HepG2 (cell line): ENCODE data around the gene TICAM2. TPM values are rescaled to one million over a fixed set of nuclear protein-coding genes. Genes with fewer than 3 reads are reported as not detected.

Source experiments
- BRD4 ChIP-seq: sonication (generic); formaldehyde crosslinking; IDR thresholded peaks from 2 replicates; pipeline ENCODE4 v1.4.0; 2020; ENCODE audit warnings: missing genetic modification reagents
- ETV6 ChIP-seq: sonication (generic); formaldehyde crosslinking; conservative IDR thresholded peaks from 2 replicates; pipeline ENCODE4 v1.4.0; 2020; ENCODE audit warnings: missing genetic modification reagents
- HDAC1 ChIP-seq: sonication (generic); formaldehyde crosslinking; IDR thresholded peaks from 2 replicates; pipeline ENCODE4 v1.5.1; 2020; ENCODE audit warnings: mild to moderate bottlenecking, missing genetic modification reagents
- NFE2L2 ChIP-seq: fragments of 150-350 bp; IDR thresholded peaks from 2 replicates; pipeline ENCODE4 v1.6.1; 2014; ENCODE audit warnings: low read length
- NONO ChIP-seq, 2 experiments: fragments of 450-650 bp in 1 of 2; sonication (generic) in 1 of 2; formaldehyde crosslinking in 1 of 2; IDR thresholded peaks in 1 of 2; conservative IDR thresholded peaks in 1 of 2; 2 replicates each; pipeline versions ENCODE4 v1.6.1 to v1.8.0; 2017 to 2022; ENCODE audit warnings: mild to moderate bottlenecking in 1 of 2, missing genetic modification reagents in 1 of 2, moderate library complexity in 1 of 2
- POGZ ChIP-seq: sonication (generic); formaldehyde crosslinking; IDR thresholded peaks from 2 replicates; pipeline ENCODE4 v1.4.0; 2020; ENCODE audit warnings: mild to moderate bottlenecking, missing genetic modification reagents
- RXRB ChIP-seq: IDR thresholded peaks from 2 replicates; pipeline ENCODE4 v1.6.1; 2016; ENCODE audit warnings: borderline replicate concordance, missing genetic modification reagents, missing compliant biosample characterization
- SRSF4 ChIP-seq: fragments of 200-400 bp; formaldehyde crosslinking; IDR thresholded peaks from one replicate; pipeline ENCODE4 v1.6.1; 2018; ENCODE audit warnings: mild to moderate bottlenecking, low read depth, low read length, moderate library complexity; ENCODE audit not compliant: poor library complexity, severe bottlenecking
- ZKSCAN1 ChIP-seq: fragments of 150-350 bp; IDR thresholded peaks from 2 replicates; pipeline ENCODE4 v1.6.1; 2014; ENCODE audit warnings: low read length
- ZNF253 ChIP-seq: sonication (generic); formaldehyde crosslinking; IDR thresholded peaks from 2 replicates; pipeline ENCODE4 v1.8.0; 2022; ENCODE audit warnings: mild to moderate bottlenecking, missing genetic modification reagents, borderline replicate concordance
- ZNF383 ChIP-seq: sonication (generic); formaldehyde crosslinking; IDR thresholded peaks from 2 replicates; pipeline ENCODE4 v1.4.0; 2020; ENCODE audit warnings: missing genetic modification reagents, mild to moderate bottlenecking, borderline replicate concordance
- ZNF547 ChIP-seq: sonication (generic); formaldehyde crosslinking; IDR thresholded peaks from 2 replicates; pipeline ENCODE4 v1.5.1; 2020; ENCODE audit warnings: mild to moderate bottlenecking, missing genetic modification reagents
- ZNF703 ChIP-seq: sonication (generic); formaldehyde crosslinking; IDR thresholded peaks from 2 replicates; pipeline ENCODE4 v1.5.1; 2020; ENCODE audit warnings: missing genetic modification reagents, mild to moderate bottlenecking, moderate library complexity, borderline replicate concordance
- ZNF780A ChIP-seq: sonication (generic); formaldehyde crosslinking; IDR thresholded peaks from 2 replicates; pipeline ENCODE4 v1.8.0; 2022; ENCODE audit warnings: mild to moderate bottlenecking, missing genetic modification reagents, moderate library complexity
- ZNF792 ChIP-seq: IDR thresholded peaks from 2 replicates; pipeline ENCODE4 v1.6.1; 2016
- ZNF883 ChIP-seq: sonication (generic); formaldehyde crosslinking; IDR thresholded peaks from 2 replicates; pipeline ENCODE4 v1.5.1; 2020; ENCODE audit warnings: mild to moderate bottlenecking, missing genetic modification reagents; ENCODE audit errors: not compliant biosample characterization
- ZSCAN29 ChIP-seq: sonication (generic); formaldehyde crosslinking; conservative IDR thresholded peaks from 2 replicates; pipeline ENCODE4 v1.4.0; 2020; ENCODE audit warnings: mild to moderate bottlenecking, missing genetic modification reagents
- polyA plus RNA-seq, 8 experiments: library from polyadenylated mRNA; depleted of rRNA in 3 of 8; stranded (reverse) in 7 of 8; unstranded in 1 of 8; fragments of >200 nt; fragmentation: Illumina TruSeq in 4 of 8; extraction: Trizol in 4 of 8; gene quantifications; 2 replicates each; pipeline versions ENCODE4 v1.2.1 to v1.2.3, GENCODE V29; 2011 to 2016; ENCODE audit warnings: low read depth in 4 of 8, missing spikeins in 1 of 8, mixed read lengths in 1 of 8; ENCODE audit not compliant: insufficient read depth in 1 of 8
- total RNA-seq, 5 experiments: library from RNA; depleted of rRNA; stranded (reverse); fragments of >200 nt; fragmentation: Illumina TruSeq; extraction: Trizol; gene quantifications; 2 replicates each; pipeline ENCODE4 v1.2.3, GENCODE V29; 2016; ENCODE audit warnings: low read depth in 1 of 5
- TF ChIP-seq, protein P1 (sequence below): sonication (generic); formaldehyde crosslinking; conservative IDR thresholded peaks from 2 replicates; pipeline ENCODE4 v1.8.0; 2022; ENCODE audit warnings: low read depth, missing genetic modification reagents
- TF ChIP-seq, protein P2 (sequence below): sonication (generic); formaldehyde crosslinking; IDR thresholded peaks from 2 replicates; pipeline ENCODE4 v1.4.0; 2020; ENCODE audit warnings: low read depth, mild to moderate bottlenecking, missing genetic modification reagents
- TF ChIP-seq, protein P3 (sequence below): sonication (generic); formaldehyde crosslinking; IDR thresholded peaks from 2 replicates; pipeline ENCODE4 v1.5.0; 2020; ENCODE audit warnings: missing genetic modification reagents, mild to moderate bottlenecking, borderline replicate concordance
- TF ChIP-seq, protein P4 (sequence below): sonication (generic); formaldehyde crosslinking; IDR thresholded peaks from 2 replicates; pipeline ENCODE4 v1.5.0; 2020; ENCODE audit warnings: mild to moderate bottlenecking, missing genetic modification reagents
- TF ChIP-seq, protein P5 (sequence below): conservative IDR thresholded peaks from 2 replicates; pipeline ENCODE4 v1.6.1; 2018; ENCODE audit warnings: missing genetic modification reagents

The TICAM2 gene
- total and polyA plus RNA-seq, 2 of the 13 experiments (the other 11 are each of a cell fraction or from before 2014, with no cell fraction given): 0.04 TPM; not detected in 1

DNA sequence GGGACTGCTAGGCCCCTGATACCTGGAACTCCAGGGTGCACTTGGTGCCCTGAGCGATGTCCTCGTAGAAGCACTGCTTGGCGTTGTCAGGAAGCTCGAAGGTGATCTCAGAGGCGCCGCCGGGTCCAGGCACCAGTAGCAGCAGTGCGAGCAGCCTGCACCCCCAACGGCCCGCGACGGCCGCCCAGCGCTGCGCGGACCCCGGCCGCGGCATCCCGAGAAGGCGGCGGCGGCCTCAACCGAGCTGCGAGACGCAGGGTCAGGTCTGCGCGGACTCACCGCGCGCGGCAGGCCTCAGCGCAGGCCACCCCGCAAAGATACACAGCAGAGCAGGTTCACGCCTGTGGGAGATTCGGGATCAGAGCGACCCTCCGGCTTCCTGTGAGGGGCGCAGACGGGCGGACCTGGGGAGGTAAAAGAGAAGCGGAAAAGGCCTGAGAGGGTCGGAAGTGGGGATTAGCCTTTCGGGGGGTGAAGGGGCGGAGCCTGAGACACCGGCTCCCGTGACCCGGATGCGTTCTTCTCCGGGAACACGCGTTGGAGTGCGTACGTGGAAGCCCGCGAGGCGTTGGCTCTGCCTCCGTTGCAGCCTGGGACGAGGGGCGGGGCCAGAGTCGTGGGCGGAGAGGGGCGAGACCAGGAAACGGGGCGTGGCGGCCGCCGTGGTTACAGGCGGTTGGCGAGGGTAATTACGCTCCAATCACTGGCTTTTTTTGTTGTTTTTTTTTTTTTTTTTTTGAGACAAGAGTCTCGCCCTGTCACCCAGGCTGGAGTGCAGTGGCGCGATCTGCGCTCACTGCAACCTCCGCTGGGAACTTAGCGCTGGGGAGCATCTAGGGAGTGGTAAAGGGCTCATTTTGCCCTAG lies 23.5 kb upstream of the TICAM2 start, which contains the start of gene TMED7 (continued):
- 0 out of 2 replicates have a peak, but pooled peaks have one; percentile 25 for TF ChIP-seq ZNF792 (CRISPR knock-in tag)
- TF ChIP-seq RXRB (CRISPR knock-in tag): peak; percentile 47; the same call in 1 of the 2 replicates
- TF ChIP-seq ETV6 (CRISPR knock-in tag): no peak; the same call in 1 of the 2 replicates
- TF ChIP-seq, protein P1, sequence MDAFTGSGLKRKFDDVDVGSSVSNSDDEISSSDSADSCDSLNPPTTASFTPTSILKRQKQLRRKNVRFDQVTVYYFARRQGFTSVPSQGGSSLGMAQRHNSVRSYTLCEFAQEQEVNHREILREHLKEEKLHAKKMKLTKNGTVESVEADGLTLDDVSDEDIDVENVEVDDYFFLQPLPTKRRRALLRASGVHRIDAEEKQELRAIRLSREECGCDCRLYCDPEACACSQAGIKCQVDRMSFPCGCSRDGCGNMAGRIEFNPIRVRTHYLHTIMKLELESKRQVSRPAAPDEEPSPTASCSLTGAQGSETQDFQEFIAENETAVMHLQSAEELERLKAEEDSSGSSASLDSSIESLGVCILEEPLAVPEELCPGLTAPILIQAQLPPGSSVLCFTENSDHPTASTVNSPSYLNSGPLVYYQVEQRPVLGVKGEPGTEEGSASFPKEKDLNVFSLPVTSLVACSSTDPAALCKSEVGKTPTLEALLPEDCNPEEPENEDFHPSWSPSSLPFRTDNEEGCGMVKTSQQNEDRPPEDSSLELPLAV (CRISPR knock-in tag): no peak
- TF ChIP-seq, protein P2, sequence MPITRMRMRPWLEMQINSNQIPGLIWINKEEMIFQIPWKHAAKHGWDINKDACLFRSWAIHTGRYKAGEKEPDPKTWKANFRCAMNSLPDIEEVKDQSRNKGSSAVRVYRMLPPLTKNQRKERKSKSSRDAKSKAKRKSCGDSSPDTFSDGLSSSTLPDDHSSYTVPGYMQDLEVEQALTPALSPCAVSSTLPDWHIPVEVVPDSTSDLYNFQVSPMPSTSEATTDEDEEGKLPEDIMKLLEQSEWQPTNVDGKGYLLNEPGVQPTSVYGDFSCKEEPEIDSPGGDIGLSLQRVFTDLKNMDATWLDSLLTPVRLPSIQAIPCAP (CRISPR knock-in tag): no peak
- TF ChIP-seq ZSCAN29 (CRISPR knock-in tag): no peak
- TF ChIP-seq SRSF4: no peak
- peak; percentile 87 for TF ChIP-seq HDAC1 (CRISPR knock-in tag)
- peak; percentile 78 for TF ChIP-seq POGZ (CRISPR knock-in tag)
- no peak for TF ChIP-seq NONO (IDR thresholded peaks at IDR 0.05)
- peak; percentile 74 for TF ChIP-seq NONO (CRISPR knock-in tag; conservative IDR thresholded peaks at IDR 0.05)
- TF ChIP-seq, protein P3, sequence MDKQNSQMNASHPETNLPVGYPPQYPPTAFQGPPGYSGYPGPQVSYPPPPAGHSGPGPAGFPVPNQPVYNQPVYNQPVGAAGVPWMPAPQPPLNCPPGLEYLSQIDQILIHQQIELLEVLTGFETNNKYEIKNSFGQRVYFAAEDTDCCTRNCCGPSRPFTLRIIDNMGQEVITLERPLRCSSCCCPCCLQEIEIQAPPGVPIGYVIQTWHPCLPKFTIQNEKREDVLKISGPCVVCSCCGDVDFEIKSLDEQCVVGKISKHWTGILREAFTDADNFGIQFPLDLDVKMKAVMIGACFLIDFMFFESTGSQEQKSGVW (CRISPR knock-in tag): no peak
- no peak for TF ChIP-seq ZNF780A (CRISPR knock-in tag)
- no peak for TF ChIP-seq ZNF253 (CRISPR knock-in tag)
- no peak for TF ChIP-seq ZNF383 (CRISPR knock-in tag)
- no peak for TF ChIP-seq ZKSCAN1
- peak; percentile 90 for TF ChIP-seq ZNF883 (CRISPR knock-in tag)
- TF ChIP-seq ZNF547 (CRISPR knock-in tag): peak; percentile 86; the same call in 1 of the 2 replicates
- no peak; the same call in 1 of the 2 replicates for TF ChIP-seq ZNF703 (CRISPR knock-in tag)
- TF ChIP-seq NFE2L2: no peak
- TF ChIP-seq, protein P4, sequence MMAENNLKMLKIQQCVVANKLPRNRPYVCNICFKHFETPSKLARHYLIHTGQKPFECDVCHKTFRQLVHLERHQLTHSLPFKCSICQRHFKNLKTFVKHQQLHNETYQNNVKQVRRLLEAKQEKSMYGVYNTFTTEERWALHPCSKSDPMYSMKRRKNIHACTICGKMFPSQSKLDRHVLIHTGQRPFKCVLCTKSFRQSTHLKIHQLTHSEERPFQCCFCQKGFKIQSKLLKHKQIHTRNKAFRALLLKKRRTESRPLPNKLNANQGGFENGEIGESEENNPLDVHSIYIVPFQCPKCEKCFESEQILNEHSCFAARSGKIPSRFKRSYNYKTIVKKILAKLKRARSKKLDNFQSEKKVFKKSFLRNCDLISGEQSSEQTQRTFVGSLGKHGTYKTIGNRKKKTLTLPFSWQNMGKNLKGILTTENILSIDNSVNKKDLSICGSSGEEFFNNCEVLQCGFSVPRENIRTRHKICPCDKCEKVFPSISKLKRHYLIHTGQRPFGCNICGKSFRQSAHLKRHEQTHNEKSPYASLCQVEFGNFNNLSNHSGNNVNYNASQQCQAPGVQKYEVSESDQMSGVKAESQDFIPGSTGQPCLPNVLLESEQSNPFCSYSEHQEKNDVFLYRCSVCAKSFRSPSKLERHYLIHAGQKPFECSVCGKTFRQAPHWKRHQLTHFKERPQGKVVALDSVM (CRISPR knock-in tag): peak; percentile 63; the same call in 1 of the 2 replicates
- TF ChIP-seq, protein P5, sequence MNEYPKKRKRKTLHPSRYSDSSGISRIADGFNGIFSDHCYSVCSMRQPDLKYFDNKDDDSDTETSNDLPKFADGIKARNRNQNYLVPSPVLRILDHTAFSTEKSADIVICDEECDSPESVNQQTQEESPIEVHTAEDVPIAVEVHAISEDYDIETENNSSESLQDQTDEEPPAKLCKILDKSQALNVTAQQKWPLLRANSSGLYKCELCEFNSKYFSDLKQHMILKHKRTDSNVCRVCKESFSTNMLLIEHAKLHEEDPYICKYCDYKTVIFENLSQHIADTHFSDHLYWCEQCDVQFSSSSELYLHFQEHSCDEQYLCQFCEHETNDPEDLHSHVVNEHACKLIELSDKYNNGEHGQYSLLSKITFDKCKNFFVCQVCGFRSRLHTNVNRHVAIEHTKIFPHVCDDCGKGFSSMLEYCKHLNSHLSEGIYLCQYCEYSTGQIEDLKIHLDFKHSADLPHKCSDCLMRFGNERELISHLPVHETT (CRISPR knock-in tag): no peak
- TF ChIP-seq BRD4 (CRISPR knock-in tag): 0 out of 2 replicates have a peak, but pooled peaks have one; percentile 6
